H9 (cell line): ENCODE results near the gene KCNIP1. TPM values are rescaled to one million over a fixed set of nuclear protein-coding genes. Genes with fewer than 3 reads are reported as not detected.

Source experiments
- DNase-seq: peaks from one replicate; pipeline ENCODE4 v3.0.0-alpha.2; 2017
- H2AFZ ChIP-seq: one replicate; pipeline ENCODE4 v1.6.1; 2013; ENCODE audit warnings: mild to moderate bottlenecking, low read length, control low read depth, moderate library complexity
- H2AK5ac ChIP-seq: 2 replicates; pipeline ENCODE4 v1.6.1; 2013; ENCODE audit warnings: low read length, control low read depth, mixed read lengths; ENCODE audit not compliant: insufficient read length
- H2BK120ac ChIP-seq: one replicate; pipeline ENCODE4 v1.6.1; 2013; ENCODE audit warnings: low read depth, mild to moderate bottlenecking, low read length, control low read depth, inconsistent platforms; ENCODE audit not compliant: poor library complexity, severe bottlenecking
- H2BK12ac ChIP-seq: 2 replicates; pipeline ENCODE4 v1.6.1; 2013; ENCODE audit warnings: low read length, control low read depth, mixed read lengths, low read depth; ENCODE audit not compliant: insufficient read length
- H2BK15ac ChIP-seq: 2 replicates; pipeline ENCODE4 v1.6.1; 2013; ENCODE audit warnings: low read depth, low read length, control low read depth
- H2BK20ac ChIP-seq: one replicate; pipeline ENCODE4 v1.6.1; 2013; ENCODE audit warnings: low read depth, mild to moderate bottlenecking, low read length, control low read depth, inconsistent platforms; ENCODE audit not compliant: poor library complexity, severe bottlenecking
- H2BK5ac ChIP-seq: 2 replicates; pipeline ENCODE4 v1.6.1; 2013; ENCODE audit warnings: low read length, control low read depth, mixed read lengths; ENCODE audit not compliant: insufficient read length
- H3K14ac ChIP-seq: 2 replicates; pipeline ENCODE4 v1.6.1; 2013; ENCODE audit warnings: low read length, control low read depth; ENCODE audit not compliant: insufficient read depth
- H3K18ac ChIP-seq: 2 replicates; pipeline ENCODE4 v1.6.1; 2013; ENCODE audit warnings: low read depth, mild to moderate bottlenecking, mixed read lengths, low read length, control low read depth; ENCODE audit not compliant: insufficient read length
- H3K23ac ChIP-seq: 2 replicates; pipeline ENCODE4 v1.6.1; 2013; ENCODE audit warnings: low read length, control low read depth, mixed read lengths, low read depth; ENCODE audit not compliant: insufficient read length
- H3K23me2 ChIP-seq: 2 replicates; pipeline ENCODE4 v1.6.1; 2013; ENCODE audit warnings: low read depth, mild to moderate bottlenecking, mixed read lengths, low read length, control low read depth; ENCODE audit not compliant: insufficient read length, poor library complexity, severe bottlenecking
- H3K27ac ChIP-seq: 2 replicates; pipeline ENCODE4 v1.5.1; 2013; ENCODE audit warnings: low read length, control low read depth, mixed read lengths, low read depth; ENCODE audit not compliant: insufficient read length
- H3K27me3 ChIP-seq: 2 replicates; pipeline ENCODE4 v1.6.1; 2013; ENCODE audit warnings: low read length, control low read depth, inconsistent platforms; ENCODE audit not compliant: insufficient read depth
- H3K4ac ChIP-seq: 2 replicates; pipeline ENCODE4 v1.6.1; 2013; ENCODE audit warnings: low read depth, mild to moderate bottlenecking, control low read depth, inconsistent platforms, low read length, moderate library complexity
- H3K4me1 ChIP-seq: 2 replicates; pipeline ENCODE4 v1.6.1; 2013; ENCODE audit warnings: low read length, control low read depth, inconsistent platforms; ENCODE audit not compliant: insufficient read depth
- H3K4me2 ChIP-seq: 2 replicates; pipeline ENCODE4 v1.6.1; 2013; ENCODE audit warnings: low read length, control low read depth, mixed read lengths; ENCODE audit not compliant: insufficient read length, insufficient read depth
- H3K56ac ChIP-seq: 2 replicates; pipeline ENCODE4 v1.6.1; 2013; ENCODE audit warnings: low read depth, mild to moderate bottlenecking, mixed read lengths, low read length, control low read depth; ENCODE audit not compliant: insufficient read length
- H3K79me1 ChIP-seq: 2 replicates; pipeline ENCODE4 v1.6.1; 2013; ENCODE audit warnings: low read depth, mild to moderate bottlenecking, moderate library complexity, low read length, control low read depth, inconsistent platforms; ENCODE audit not compliant: insufficient read depth, poor library complexity, severe bottlenecking
- H3K79me2 ChIP-seq: 2 replicates; pipeline ENCODE4 v1.6.1; 2013; ENCODE audit warnings: low read length, control low read depth, inconsistent platforms; ENCODE audit not compliant: insufficient read depth
- H3K9ac ChIP-seq: 2 replicates; pipeline ENCODE4 v1.6.1; 2013; ENCODE audit warnings: low read length, control low read depth, mixed read lengths; ENCODE audit not compliant: insufficient read length; ENCODE audit errors: extremely low read depth
- H3K9me3 ChIP-seq: one replicate; pipeline ENCODE4 v1.6.1; 2013; ENCODE audit warnings: low read depth, low read length, inconsistent platforms; ENCODE audit not compliant: control insufficient read depth
- H3T11ph ChIP-seq: one replicate; pipeline ENCODE4 v1.6.1; 2013; ENCODE audit warnings: mild to moderate bottlenecking, low read length, control low read depth, inconsistent platforms
- H4K20me1 ChIP-seq: one replicate; pipeline ENCODE4 v1.6.1; 2013; ENCODE audit not compliant: control insufficient read depth, insufficient read length, insufficient read depth
- H4K5ac ChIP-seq: 2 replicates; pipeline ENCODE4 v1.6.1; 2013; ENCODE audit warnings: low read depth, mild to moderate bottlenecking, mixed read lengths, low read length, control low read depth; ENCODE audit not compliant: insufficient read length
- H4K8ac ChIP-seq: replicated peaks from 2 replicates; pipeline ENCODE4 v1.6.1; 2013; ENCODE audit warnings: low read length, control low read depth, mixed read lengths, low read depth; ENCODE audit not compliant: insufficient read length
- H4K91ac ChIP-seq: 2 replicates; pipeline ENCODE4 v1.6.1; 2013; ENCODE audit warnings: low read depth, mild to moderate bottlenecking, moderate library complexity, mixed read lengths, low read length, control low read depth; ENCODE audit not compliant: insufficient read length
- H3K27ac Mint-ChIP-seq, 3 experiments: 2 replicates in 2 of 3; 3 replicates in 1 of 3; pipeline ENCODE4 v1.8.0; 2020 to 2021; ENCODE audit warnings: mixed read lengths in 3 of 3, mild to moderate bottlenecking in 1 of 3, moderate library complexity in 1 of 3
- H3K27me3 Mint-ChIP-seq: 2 replicates; pipeline ENCODE4 v1.8.0; 2021; ENCODE audit warnings: low read depth, mild to moderate bottlenecking, moderate library complexity, mixed read lengths
- H3K36me3 Mint-ChIP-seq, 3 experiments: 2 replicates in 2 of 3; 3 replicates in 1 of 3; pipeline ENCODE4 v1.8.0; 2020 to 2021; ENCODE audit warnings: low read depth in 3 of 3, mixed read lengths in 3 of 3; ENCODE audit not compliant: insufficient read depth in 1 of 3
- H3K4me1 Mint-ChIP-seq, 2 experiments: 2 replicates each; pipeline ENCODE4 v1.8.0; 2020; ENCODE audit warnings: mixed read lengths in 2 of 2
- H3K4me3 Mint-ChIP-seq, 2 experiments: 2 replicates in 1 of 2; 3 replicates in 1 of 2; pipeline ENCODE4 v1.8.0; 2020 to 2021; ENCODE audit warnings: mild to moderate bottlenecking in 2 of 2, mixed read lengths in 2 of 2, moderate library complexity in 1 of 2
- H3K9me3 Mint-ChIP-seq, 2 experiments: 2 replicates in 1 of 2; 3 replicates in 1 of 2; pipeline ENCODE4 v1.8.0; 2020; ENCODE audit warnings: mild to moderate bottlenecking in 2 of 2, mixed read lengths in 2 of 2, moderate library complexity in 1 of 2
- CTCF ChIP-seq: fragments of 200-600 bp; sonication (generic); conservative IDR thresholded peaks from 3 replicates; pipeline ENCODE4 v1.8.0; 2021; ENCODE audit warnings: antibody characterized with exemption, mild to moderate bottlenecking
- WGBS: extraction: QIAGEN DNeasy Blood & Tissue Kit; methylation state at CpG from one replicate; pipeline ENCODE4 v1.1.7; 2013; ENCODE audit warnings: missing lambda C conversion rate, low lambda C conversion rate, mixed read lengths; ENCODE audit not compliant: insufficient read length; ENCODE audit errors: extremely low coverage; 5-methylcytosine and 5-hydroxymethylcytosine counted together
- total RNA-seq: library from RNA; stranded (reverse); gene quantifications from 2 replicates; pipeline ENCODE4 v1.2.1, GENCODE V29; 2021

The KCNIP1 gene
- total RNA-seq, 1 experiment from 2014 or later: 0.63 TPM

- Histone ChIP-seq H3K18ac (no peak overlapping the region), H3K27me3 (no peaks in the 10 kb centered on the region), H3K4me1 (no peaks in the 10 kb centered on the region), H3K27ac (no peak overlapping the region), H2BK12ac (no peak overlapping the region), H3K79me1 (no peaks in the 10 kb centered on the region), H4K91ac (no peak overlapping the region), H2BK15ac (no peak overlapping the region), H3T11ph (no peak overlapping the region), H3K4ac (no peak overlapping the region), H2BK5ac (no peak overlapping the region), H2AFZ (no peak overlapping the region), H3K9ac (no peak overlapping the region), H3K4me2 (no peak overlapping the region), H3K56ac (no peak overlapping the region), H3K23ac (no peak overlapping the region), H3K79me2 (no peaks in the 10 kb centered on the region), H2BK20ac (no peak overlapping the region), H4K5ac (no peak overlapping the region), H3K14ac (no peak overlapping the region), H4K20me1 (no peaks in the 10 kb centered on the region), H2BK120ac (no peak overlapping the region), H4K8ac (no peak overlapping the region), H2AK5ac (no peak overlapping the region), H3K9me3 (no peaks in the 10 kb centered on the region), H3K23me2 (no peaks in the 10 kb centered on the region)
- H3K27me3 Mint-ChIP-seq: peaks cover under 1% of the 10 kb centered on the region; the same call in 1 of the 2 replicates
- no CpG with 5 or more reads among the region's 5 CpGs for WGBS
- no peaks in the 10 kb centered on the region for H3K4me1 Mint-ChIP-seq
- no peak overlapping the region for H3K27ac Mint-ChIP-seq
- TF ChIP-seq CTCF: no peak
- H3K36me3 Mint-ChIP-seq: peaks cover 0 to 7% (median 5%) of the 10 kb centered on the region in 3 experiments; a peak in 4 of 7 replicates
- DNase-seq: no peak
- H3K9me3 Mint-ChIP-seq: peaks cover 11 to 12% of the 10 kb centered on the region in 2 experiments; a peak in 4 of 5 replicates
- no peak overlapping the region for H3K4me3 Mint-ChIP-seq
Measured at GRCh38 chr5:170715141-170715540, 211.3 kb downstream of the KCNIP1 start.
